Endothelial cell of umbilical vein (primary cell): ENCODE data around the gene PRKD1. TPM values are rescaled to one million over a fixed set of nuclear protein-coding genes. Genes with fewer than 3 reads are reported as not detected.

Source experiments
- BruUV-seq: library from RNA; stranded (reverse); fragments of 400-500 nt; replicated peaks from 2 replicates; lab custom pipeline; 2021; lab: Mats Ljungman, UMichigan
- CTCF ChIA-PET: fragments of 300-600, 350-600 bp; sonication (Branson Sonifier 250); formaldehyde crosslinking; loops from one replicate; lab custom pipeline; 2021; ENCODE audit warnings: antibody characterized with exemption, inconsistent platforms; lab: Charles Lee
- POLR2A ChIA-PET: fragments of 300-600, 350-600 bp; sonication (Branson Sonifier 250); formaldehyde crosslinking; loops from one replicate; lab custom pipeline; 2021; ENCODE audit warnings: antibody characterized with exemption, inconsistent platforms; lab: Charles Lee
- DNase-seq: peaks from one replicate; pipeline ENCODE4 v3.0.0-alpha.2; 2011; ENCODE audit warnings: low read depth, low spot score
- FAIRE-seq: peaks from 2 replicates; lab custom pipeline; 2011; peaks lifted over from hg19 to GRCh38; lab: Jason Lieb, UNC
- H2AFZ ChIP-seq: 2 replicates; pipeline ENCODE4 v1.6.0; 2012; ENCODE audit warnings: low read depth, low read length, control low read depth, inconsistent platforms
- H3K27ac ChIP-seq: 2 replicates; pipeline ENCODE4 v1.5.1; 2011; ENCODE audit warnings: low read depth, mild to moderate bottlenecking, control low read depth, low read length, moderate library complexity; ENCODE audit not compliant: insufficient read depth
- H3K27me3 ChIP-seq, 2 experiments: 2 replicates each; pipeline versions ENCODE4 v1.6.0 to v1.6.1; 2011; ENCODE audit warnings: low read length in 2 of 2, mixed read lengths in 1 of 2; ENCODE audit not compliant: control insufficient read depth in 2 of 2, insufficient read depth in 2 of 2
- H3K36me3 ChIP-seq, 2 experiments: 2 replicates in 1 of 2; 3 replicates in 1 of 2; pipeline ENCODE4 v1.5.1; 2011; ENCODE audit warnings: low read length in 2 of 2, mild to moderate bottlenecking in 1 of 2, moderate library complexity in 1 of 2; ENCODE audit not compliant: control insufficient read depth in 2 of 2, insufficient read depth in 2 of 2; ENCODE audit errors: extremely low read depth in 1 of 2
- H3K4me1 ChIP-seq: 3 replicates; pipeline ENCODE4 v1.5.1; 2011; ENCODE audit warnings: mild to moderate bottlenecking, low read length; ENCODE audit not compliant: control insufficient read depth, insufficient read depth; ENCODE audit errors: extremely low read depth
- H3K4me2 ChIP-seq: 2 replicates; pipeline ENCODE4 v1.6.1; 2011; ENCODE audit warnings: low read length, control low read depth, mixed read lengths; ENCODE audit not compliant: insufficient read depth
- H3K4me3 ChIP-seq, 3 experiments: fragments of 200-600 bp in 1 of 3; sonication (generic), shearing (Covaris generic) in 1 of 3; replicated peaks in 1 of 3; 2 replicates each; pipeline ENCODE4 v1.5.1; 2011 to 2016; ENCODE audit warnings: control low read depth in 3 of 3, low read length in 3 of 3, mild to moderate bottlenecking in 2 of 3, inconsistent platforms in 1 of 3, low read depth in 1 of 3, moderate library complexity in 1 of 3; ENCODE audit not compliant: insufficient read depth in 1 of 3
- H3K79me2 ChIP-seq: 2 replicates; pipeline ENCODE4 v1.6.0; 2012; ENCODE audit warnings: low read length, inconsistent platforms; ENCODE audit not compliant: control insufficient read depth, insufficient read depth
- H3K9ac ChIP-seq: replicated peaks from 2 replicates; pipeline ENCODE3; 2011; ENCODE audit warnings: low read length, control low read depth; ENCODE audit not compliant: insufficient read depth; ENCODE audit errors: extremely low read depth
- H3K9me1 ChIP-seq: replicated peaks from 3 replicates; pipeline ENCODE4 v1.6.0; 2011; ENCODE audit warnings: mild to moderate bottlenecking, low read length; ENCODE audit not compliant: control insufficient read depth, insufficient read depth; ENCODE audit errors: extremely low read depth
- H3K9me3 ChIP-seq: replicated peaks from 2 replicates; pipeline ENCODE4 v1.5.1; 2012; ENCODE audit warnings: low read length, inconsistent platforms; ENCODE audit not compliant: control insufficient read depth, insufficient read depth
- H4K20me1 ChIP-seq: replicated peaks from 2 replicates; pipeline ENCODE3; 2011; ENCODE audit warnings: mild to moderate bottlenecking, low read length; ENCODE audit not compliant: control insufficient read depth, insufficient read depth; ENCODE audit errors: extremely low read depth
- CTCF ChIP-seq, 2 donors: IDR thresholded peaks; 1 replicate in 1 of 2; 2 replicates in 1 of 2; pipeline ENCODE4 v1.5.1; 2011; ENCODE audit warnings: low read length in 2 of 2, mild to moderate bottlenecking in 2 of 2, moderate library complexity in 2 of 2, control low read depth in 1 of 2, inconsistent platforms in 1 of 2, low read depth in 1 of 2; ENCODE audit not compliant: insufficient read depth in 1 of 2; ENCODE audit errors: extremely low read depth in 1 of 2
- EZH2 ChIP-seq: IDR thresholded peaks from 2 replicates; pipeline ENCODE4 v1.6.1; 2012; ENCODE audit warnings: borderline replicate concordance, low read depth, mild to moderate bottlenecking, moderate library complexity, low read length, inconsistent platforms; ENCODE audit not compliant: severe bottlenecking
- FOS ChIP-seq: IDR thresholded peaks from 2 replicates; pipeline ENCODE4 v1.6.1; 2011; ENCODE audit warnings: mild to moderate bottlenecking, low read length, moderate library complexity, borderline replicate concordance; ENCODE audit not compliant: insufficient read depth
- GATA2 ChIP-seq: IDR thresholded peaks from 2 replicates; pipeline ENCODE4 v1.7.0; 2011; ENCODE audit warnings: low read depth, mild to moderate bottlenecking, moderate library complexity, mixed read lengths, low read length; ENCODE audit not compliant: insufficient read length, insufficient read depth
- JUN ChIP-seq: IDR thresholded peaks from 2 replicates; pipeline ENCODE4 v1.6.1; 2011; ENCODE audit warnings: borderline replicate concordance, low read depth; ENCODE audit not compliant: insufficient read length, insufficient read depth
- MAX ChIP-seq: IDR thresholded peaks from 2 replicates; pipeline ENCODE4 v1.6.1; 2011; ENCODE audit not compliant: insufficient read depth, insufficient read length
- MYC ChIP-seq: IDR thresholded peaks from one replicate; pipeline ENCODE4 v1.6.1; 2011; ENCODE audit warnings: mild to moderate bottlenecking, low read depth, low read length
- POLR2A ChIP-seq: IDR thresholded peaks from 2 replicates; pipeline ENCODE4 v1.6.1; 2012; ENCODE audit warnings: low read depth, mild to moderate bottlenecking, control low read depth, low read length
- POLR2AphosphoS5 ChIP-seq: IDR thresholded peaks from 2 replicates; pipeline ENCODE4 v1.6.1; 2012; ENCODE audit warnings: low read depth, mild to moderate bottlenecking, control low read depth, low read length, moderate library complexity; ENCODE audit not compliant: insufficient read depth
- dilution Hi-C: fragments of 300-500 bp; cut with MboI; formaldehyde crosslinking; loops from one replicate; pipeline ENCODE4 v1.15.0; 2019; ENCODE audit warnings: low sequenced_read_pairs; ENCODE audit not compliant: extremely low pct_ligation_motif_present
- intact Hi-C: fragments of 100-400 bp; cut with micrococcal nuclease; formaldehyde crosslinking; loops from one replicate; pipeline ENCODE4 v1.10.0; 2022
- polyA plus RNA-seq, 4 experiments: library from polyadenylated mRNA; depleted of rRNA in 3 of 4; stranded (reverse) in 3 of 4; unstranded in 1 of 4; fragments of >200 nt; gene quantifications; 2 replicates each; pipeline versions ENCODE4 v1.2.1 to v1.2.3, GENCODE V29; 2011 to 2012; ENCODE audit warnings: missing spikeins in 1 of 4
- total RNA-seq: library from RNA; stranded (reverse); gene quantifications from 2 replicates; pipeline ENCODE4 v1.2.3, GENCODE V29; 2021

Gene PRKD1
- total and polyA plus RNA-seq, 2 donors (not counting 3 experiments of a cell fraction or from before 2014, with no cell fraction given), result 3.9 to 10.9 TPM

- Histone ChIP-seq H3K79me2 (no peaks in the 10 kb centered on the region), H3K9me3 (no peaks in the 10 kb centered on the region), H2AFZ (no peak overlapping the region), H3K27ac (no peak overlapping the region), H3K4me3 (no peak overlapping the region), H3K27me3 (no peaks in the 10 kb centered on the region), H4K20me1 (no peaks in the 10 kb centered on the region), H3K36me3 (no peaks in the 10 kb centered on the region), H3K4me1 (peaks cover 9% of the 10 kb centered on the region), H3K9me1 (no peaks in the 10 kb centered on the region), H3K9ac (no peak overlapping the region), H3K4me2 (no peak overlapping the region)
- intact Hi-C loops (no loop called here), dilution Hi-C loops (no loop called here)
- FAIRE-seq, result no peak
- DNase-seq, result no peak
- TF ChIP-seq JUN (no peak), POLR2A (no peak), POLR2AphosphoS5 (no peak), EZH2 (no peak), MAX (no peak), MYC (no peak), GATA2 (no peak), FOS (no peak), CTCF (IDR thresholded peaks at IDR 0.05; ENCODE audit: extremely low read depth in 1 of 2, insufficient read depth in 1 of 2, low read depth in 1 of 2, low read length in 2 of 2) (no peak)
- BruUV-seq, result no TSS peak
- CTCF ChIA-PET, result interaction anchor here (0.7 kb wide), 1 partner anchor 458 kb away, joined by 3 read pairs; no protein-coding TSS in a partner anchor
- POLR2A ChIA-PET, result no interaction called here
Measured at GRCh38 chr14:29759521-29760340, 167.9 kb downstream of the PRKD1 start.
